Right renal cortex interstitium (tissue), 3 donors: ENCODE results near the gene MFSD6L. TPM values are rescaled to one million over a fixed set of nuclear protein-coding genes. Genes with fewer than 3 reads are reported as not detected.

ENCODE experiments used
- DNase-seq, 3 donors: peaks; one replicate each; pipeline ENCODE4 v3.0.0-alpha.2; 2013; ENCODE audit warnings: low read depth in 3 of 3, low spot score in 2 of 3
- polyA plus RNA-seq, 3 donors: library from polyadenylated mRNA; unstranded; fragments of 120-200 nt; gene quantifications; one replicate each; pipeline ENCODE4 v1.2.1, GENCODE V29; 2013; ENCODE audit not compliant: insufficient read length in 3 of 3

The MFSD6L gene
- polyA plus RNA-seq, 3 donors: 3.0 to 3.9 (median 3.5) TPM

DNA sequence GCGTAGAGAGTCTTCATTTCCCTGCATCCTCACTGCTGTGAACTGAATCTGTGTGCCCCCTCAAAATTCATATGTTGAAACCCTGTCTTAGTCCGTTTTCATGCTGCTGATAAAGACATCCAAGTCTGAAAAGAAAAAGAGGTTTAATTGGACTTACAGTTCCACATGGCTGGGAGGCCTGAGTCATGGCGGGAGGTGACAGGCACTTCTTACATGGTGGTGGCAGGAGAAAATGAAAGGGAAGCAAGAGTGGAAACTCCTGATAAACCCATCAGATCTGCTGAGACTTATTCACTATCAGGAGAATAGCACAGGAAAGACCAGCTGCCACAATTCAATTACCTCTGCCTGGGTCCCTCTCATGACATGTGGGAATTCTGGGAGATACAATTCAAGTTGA is 51.4 kb downstream of the MFSD6L start:
- no peak for DNase-seq

Other genes starting within 250 kb of the MFSD6L start
- gene MYH10, start 168.6 kb downstream of the MFSD6L start, polyA plus RNA-seq: 100 to 1,000 TPM; 237 to 285 (median 254) TPM
- gene CCDC42, start 54.5 kb downstream of the MFSD6L start, polyA plus RNA-seq: under 1 TPM; 0.31 to 0.60 (median 0.35) TPM
- gene SPDYE4, start 40.8 kb downstream of the MFSD6L start, polyA plus RNA-seq: under 1 TPM in 1 of 3 donors, not detected in 2; 0.27 TPM
- 1 to 10 TPM; 1.1 to 1.2 (median 1.2) TPM for gene PIK3R6, start 68.3 kb upstream of the MFSD6L start, polyA plus RNA-seq
- gene PIK3R5, start 166.3 kb upstream of the MFSD6L start, polyA plus RNA-seq: 1 to 10 TPM in 2 of 3 donors, under 1 TPM in 1; 0.51 to 1.1 (median 1.1) TPM
- 1 to 10 TPM; 1.5 to 3.3 (median 2.6) TPM for gene NTN1, start 222.1 kb upstream of the MFSD6L start, polyA plus RNA-seq